AG09319 (cell line): Measurements from ENCODE around the gene SPIRE2.

Source experiments
- DNase-seq: peaks from one replicate; pipeline ENCODE4 v3.0.0-alpha.2; 2010; ENCODE audit warnings: low read depth; ENCODE audit errors: extremely low read depth
- TF ChIP-seq, protein P1 (sequence below): IDR thresholded peaks from 2 replicates; pipeline ENCODE4 v1.5.1; 2011; ENCODE audit warnings: low read depth, mild to moderate bottlenecking, inconsistent platforms, low read length, moderate library complexity

Gene SPIRE2

DNA sequence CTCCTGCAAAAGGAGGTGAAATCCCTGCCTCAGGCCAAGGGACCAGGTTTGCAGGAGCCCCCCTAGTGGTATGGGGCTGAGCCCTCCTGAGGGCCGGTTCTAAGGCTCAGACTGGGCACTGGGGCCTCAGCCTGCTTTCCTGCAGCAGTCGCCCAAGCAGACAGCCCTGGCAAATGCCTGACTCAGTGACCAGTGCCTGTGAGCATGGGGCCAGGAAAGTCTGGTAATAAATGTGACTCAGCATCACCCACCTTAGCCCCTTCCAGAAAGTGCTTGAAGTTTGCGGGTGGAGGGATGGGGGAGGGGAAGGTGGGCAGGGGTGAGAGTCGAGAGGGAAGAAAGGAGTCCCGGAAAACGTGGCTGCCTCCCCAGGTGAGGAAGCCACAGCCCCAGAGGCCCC, 92.4 kb downstream of the SPIRE2 start:
- no peak for DNase-seq

More for the DNA sequence above, 92.4 kb downstream of the SPIRE2 start:
- TF ChIP-seq, protein P1, sequence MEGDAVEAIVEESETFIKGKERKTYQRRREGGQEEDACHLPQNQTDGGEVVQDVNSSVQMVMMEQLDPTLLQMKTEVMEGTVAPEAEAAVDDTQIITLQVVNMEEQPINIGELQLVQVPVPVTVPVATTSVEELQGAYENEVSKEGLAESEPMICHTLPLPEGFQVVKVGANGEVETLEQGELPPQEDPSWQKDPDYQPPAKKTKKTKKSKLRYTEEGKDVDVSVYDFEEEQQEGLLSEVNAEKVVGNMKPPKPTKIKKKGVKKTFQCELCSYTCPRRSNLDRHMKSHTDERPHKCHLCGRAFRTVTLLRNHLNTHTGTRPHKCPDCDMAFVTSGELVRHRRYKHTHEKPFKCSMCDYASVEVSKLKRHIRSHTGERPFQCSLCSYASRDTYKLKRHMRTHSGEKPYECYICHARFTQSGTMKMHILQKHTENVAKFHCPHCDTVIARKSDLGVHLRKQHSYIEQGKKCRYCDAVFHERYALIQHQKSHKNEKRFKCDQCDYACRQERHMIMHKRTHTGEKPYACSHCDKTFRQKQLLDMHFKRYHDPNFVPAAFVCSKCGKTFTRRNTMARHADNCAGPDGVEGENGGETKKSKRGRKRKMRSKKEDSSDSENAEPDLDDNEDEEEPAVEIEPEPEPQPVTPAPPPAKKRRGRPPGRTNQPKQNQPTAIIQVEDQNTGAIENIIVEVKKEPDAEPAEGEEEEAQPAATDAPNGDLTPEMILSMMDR, result no peak
